ENCODE measurements around the gene PLGRKT.

DNA sequence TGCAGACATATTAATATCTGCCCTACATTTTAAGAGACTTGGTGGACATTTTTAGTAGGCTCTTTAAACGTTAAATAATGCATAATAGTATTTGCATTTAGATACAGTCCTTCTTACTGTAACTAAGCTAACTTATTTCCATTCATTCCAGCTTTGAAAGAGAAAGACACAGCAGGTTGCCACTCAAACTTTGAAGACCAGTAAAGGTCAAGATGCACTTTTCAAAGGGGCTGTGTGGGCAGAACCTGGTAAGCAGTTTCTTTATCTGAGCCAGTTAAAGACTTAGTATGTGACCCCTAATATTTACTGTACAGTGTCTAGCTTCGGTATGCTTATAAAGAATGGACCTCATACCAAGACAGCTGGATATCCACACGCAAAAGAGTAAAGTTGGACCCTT is 20.8 kb downstream of the PLGRKT start:
- TF ChIP-seq, protein P1, sequence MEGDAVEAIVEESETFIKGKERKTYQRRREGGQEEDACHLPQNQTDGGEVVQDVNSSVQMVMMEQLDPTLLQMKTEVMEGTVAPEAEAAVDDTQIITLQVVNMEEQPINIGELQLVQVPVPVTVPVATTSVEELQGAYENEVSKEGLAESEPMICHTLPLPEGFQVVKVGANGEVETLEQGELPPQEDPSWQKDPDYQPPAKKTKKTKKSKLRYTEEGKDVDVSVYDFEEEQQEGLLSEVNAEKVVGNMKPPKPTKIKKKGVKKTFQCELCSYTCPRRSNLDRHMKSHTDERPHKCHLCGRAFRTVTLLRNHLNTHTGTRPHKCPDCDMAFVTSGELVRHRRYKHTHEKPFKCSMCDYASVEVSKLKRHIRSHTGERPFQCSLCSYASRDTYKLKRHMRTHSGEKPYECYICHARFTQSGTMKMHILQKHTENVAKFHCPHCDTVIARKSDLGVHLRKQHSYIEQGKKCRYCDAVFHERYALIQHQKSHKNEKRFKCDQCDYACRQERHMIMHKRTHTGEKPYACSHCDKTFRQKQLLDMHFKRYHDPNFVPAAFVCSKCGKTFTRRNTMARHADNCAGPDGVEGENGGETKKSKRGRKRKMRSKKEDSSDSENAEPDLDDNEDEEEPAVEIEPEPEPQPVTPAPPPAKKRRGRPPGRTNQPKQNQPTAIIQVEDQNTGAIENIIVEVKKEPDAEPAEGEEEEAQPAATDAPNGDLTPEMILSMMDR (IDR thresholded peaks at IDR 0.05), result no peak
- no peak for TF ChIP-seq POLR2A (IDR thresholded peaks at IDR 0.05)
